Lower leg skin (tissue), 4 donors: ENCODE measurements around the gene CYFIP2. TPM values are rescaled to one million over a fixed set of nuclear protein-coding genes. Genes with fewer than 3 reads are reported as not detected.
"Not testable (repeated sequence)": the region's sequence is repeated elsewhere in the genome, so short reads cannot be mapped to it uniquely, and the experiment has no call there.

Experiments
- DNase-seq, 2 donors: peaks; one replicate each; pipeline ENCODE4 v3.0.0-alpha.2; 2019; ENCODE audit warnings: low spot score in 2 of 2
- H3K4me3 ChIP-seq: fragments of 200-600 bp; sonication (generic); 2 replicates; pipeline ENCODE4 v1.5.1; 2017; ENCODE audit warnings: mild to moderate bottlenecking, low read depth; ENCODE audit not compliant: poor library complexity, severe bottlenecking
- POLR2A ChIP-seq, 2 donors: fragments of 450-650 bp; IDR thresholded peaks; one replicate each; pipeline ENCODE4 v1.6.1; 2016 to 2017; ENCODE audit warnings: antibody characterized with exemption in 2 of 2, mild to moderate bottlenecking in 1 of 2, moderate library complexity in 1 of 2
- WGBS, 2 donors: methylation state at CpG; one replicate each; pipeline ENCODE4 v1.1.5; 2018; 5-methylcytosine and 5-hydroxymethylcytosine counted together
- intact Hi-C: fragments of 100-400 bp; cut with DNase I; formaldehyde crosslinking; loops from one replicate; pipeline ENCODE4 v1.15.0; 2023; ENCODE audit warnings: low total_unique reads
- total RNA-seq, 4 donors: library from RNA; depleted of rRNA; stranded (reverse); fragments of >200 nt; gene quantifications; one replicate each; pipeline ENCODE4 v1.1.0, GENCODE V29; 2016
- TF ChIP-seq, protein P1 (sequence below), 3 donors: fragments of 450-650 bp; IDR thresholded peaks; one replicate each; pipeline ENCODE4 v1.5.1; 2016; ENCODE audit warnings: antibody characterized with exemption in 3 of 3, mild to moderate bottlenecking in 3 of 3, moderate library complexity in 2 of 3

Gene CYFIP2
- total RNA-seq, 4 donors from 2014 or later, result 3.2 to 16.2 (median 7.0) TPM

DNA sequence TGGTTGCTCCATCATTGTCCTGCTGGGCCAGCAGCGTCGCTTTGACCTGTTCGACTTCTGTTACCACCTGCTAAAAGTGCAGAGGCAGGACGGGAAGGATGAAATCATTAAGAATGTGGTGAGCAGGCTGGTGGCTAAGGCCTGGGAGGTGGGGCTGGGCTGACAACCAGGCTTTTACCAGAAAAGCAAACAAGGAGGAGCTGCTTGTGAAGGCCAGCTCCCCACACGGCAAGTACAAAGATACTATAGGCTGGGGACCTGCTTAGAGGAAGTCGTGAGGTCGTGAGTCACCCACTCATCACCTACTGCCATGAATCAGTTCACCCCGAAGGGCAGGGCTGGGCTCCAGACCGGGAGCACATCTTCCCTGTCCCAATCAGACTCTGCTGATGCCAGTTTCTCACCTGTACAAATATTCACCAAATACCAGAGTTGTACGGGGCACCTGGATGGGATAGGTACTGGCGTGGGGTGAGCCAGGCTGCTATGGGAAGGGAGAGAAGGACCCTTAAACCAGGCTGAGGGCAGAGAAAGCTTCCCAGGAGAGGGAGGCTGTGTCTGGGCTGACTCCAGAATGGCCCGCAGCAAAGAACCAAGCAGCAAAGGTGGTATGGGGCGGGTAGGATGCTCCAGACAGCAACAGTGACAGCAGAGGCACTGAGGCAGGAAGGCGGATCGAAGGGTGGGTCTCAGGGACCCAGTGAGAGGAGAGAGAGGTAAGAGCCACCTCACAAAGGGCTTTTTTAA lies 124.8 kb downstream of the CYFIP2 start:
- intact Hi-C loops, result no loop called here
- peak in 1 of 2 donors; percentile 32 for DNase-seq
- TF ChIP-seq, protein P1, sequence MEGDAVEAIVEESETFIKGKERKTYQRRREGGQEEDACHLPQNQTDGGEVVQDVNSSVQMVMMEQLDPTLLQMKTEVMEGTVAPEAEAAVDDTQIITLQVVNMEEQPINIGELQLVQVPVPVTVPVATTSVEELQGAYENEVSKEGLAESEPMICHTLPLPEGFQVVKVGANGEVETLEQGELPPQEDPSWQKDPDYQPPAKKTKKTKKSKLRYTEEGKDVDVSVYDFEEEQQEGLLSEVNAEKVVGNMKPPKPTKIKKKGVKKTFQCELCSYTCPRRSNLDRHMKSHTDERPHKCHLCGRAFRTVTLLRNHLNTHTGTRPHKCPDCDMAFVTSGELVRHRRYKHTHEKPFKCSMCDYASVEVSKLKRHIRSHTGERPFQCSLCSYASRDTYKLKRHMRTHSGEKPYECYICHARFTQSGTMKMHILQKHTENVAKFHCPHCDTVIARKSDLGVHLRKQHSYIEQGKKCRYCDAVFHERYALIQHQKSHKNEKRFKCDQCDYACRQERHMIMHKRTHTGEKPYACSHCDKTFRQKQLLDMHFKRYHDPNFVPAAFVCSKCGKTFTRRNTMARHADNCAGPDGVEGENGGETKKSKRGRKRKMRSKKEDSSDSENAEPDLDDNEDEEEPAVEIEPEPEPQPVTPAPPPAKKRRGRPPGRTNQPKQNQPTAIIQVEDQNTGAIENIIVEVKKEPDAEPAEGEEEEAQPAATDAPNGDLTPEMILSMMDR (IDR thresholded peaks at IDR 0.05), result no peak
- no peak for TF ChIP-seq POLR2A (IDR thresholded peaks at IDR 0.05)
- H3K4me3 ChIP-seq, result no peak overlapping the region
- WGBS, 2 donors, result 49 to 50% methylated on average over 15 of the region's 15 CpGs

DNA sequence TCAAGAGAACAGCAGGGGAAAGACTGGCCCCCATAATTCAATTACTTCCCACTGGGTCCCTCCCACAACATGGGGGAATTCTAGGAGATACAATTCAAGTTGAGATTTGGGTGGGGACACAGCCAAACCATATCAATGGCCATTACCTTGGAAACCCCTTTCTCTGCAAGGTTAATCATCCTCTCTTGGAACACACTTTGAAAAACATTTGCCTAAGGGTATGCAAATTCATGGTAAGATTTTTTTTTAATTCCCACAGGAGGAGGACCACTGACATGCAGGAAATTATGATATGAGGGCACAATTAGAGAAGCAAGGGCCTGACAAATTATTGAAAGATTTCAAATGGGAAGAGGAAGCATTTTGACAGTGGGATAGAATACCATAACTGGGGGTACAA lies 132.4 kb downstream of the CYFIP2 start:
- no peak for TF ChIP-seq POLR2A (IDR thresholded peaks at IDR 0.05)
- TF ChIP-seq, protein P1 (IDR thresholded peaks at IDR 0.05), result no peak
- intact Hi-C loops, result no loop called here
- no peak overlapping the region for H3K4me3 ChIP-seq
- no peak for DNase-seq

DNA sequence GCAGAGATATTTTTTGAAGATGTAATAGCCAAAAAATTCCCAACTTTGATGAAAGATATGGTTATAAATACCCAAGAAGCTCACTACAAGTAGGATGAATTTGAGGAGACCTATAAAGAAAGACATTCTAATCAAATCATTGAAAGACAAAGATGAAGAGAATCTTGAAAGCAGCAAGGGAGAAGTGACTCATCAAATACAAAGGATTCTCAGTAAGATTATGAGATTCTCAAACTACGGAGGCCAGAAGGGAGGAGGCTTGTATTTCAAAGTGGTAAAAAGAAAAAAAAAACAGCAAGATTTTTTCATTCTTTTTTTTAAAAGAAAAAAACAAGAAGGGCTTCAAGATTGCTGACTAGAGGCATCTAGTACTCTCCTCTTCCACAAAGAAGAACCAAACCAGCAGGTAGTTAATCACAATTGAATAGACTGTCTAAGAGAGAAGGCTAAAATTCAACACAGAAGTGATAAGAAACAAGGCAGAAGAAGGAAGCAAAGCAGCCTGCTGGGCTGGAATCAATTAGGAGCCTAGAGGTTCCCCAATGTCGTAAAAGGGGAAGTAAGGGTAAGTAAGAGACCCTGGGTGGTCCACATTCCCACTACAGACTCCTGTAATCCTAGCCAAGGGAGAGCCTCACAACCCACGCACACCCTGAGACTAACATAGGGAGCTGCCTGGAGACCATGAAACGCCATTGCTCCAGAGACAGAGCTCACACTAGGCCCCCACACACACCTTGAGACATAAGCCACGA lies 135.0 kb downstream of the CYFIP2 start:
- 59 to 67% methylated on average over 5 of the region's 5 CpGs for WGBS, 2 donors
- DNase-seq, result no peak
- TF ChIP-seq, protein P1 (IDR thresholded peaks at IDR 0.05), result no peak
- no peak for TF ChIP-seq POLR2A (IDR thresholded peaks at IDR 0.05)
- no peak overlapping the region for H3K4me3 ChIP-seq
- intact Hi-C loops, result no loop called here

DNA sequence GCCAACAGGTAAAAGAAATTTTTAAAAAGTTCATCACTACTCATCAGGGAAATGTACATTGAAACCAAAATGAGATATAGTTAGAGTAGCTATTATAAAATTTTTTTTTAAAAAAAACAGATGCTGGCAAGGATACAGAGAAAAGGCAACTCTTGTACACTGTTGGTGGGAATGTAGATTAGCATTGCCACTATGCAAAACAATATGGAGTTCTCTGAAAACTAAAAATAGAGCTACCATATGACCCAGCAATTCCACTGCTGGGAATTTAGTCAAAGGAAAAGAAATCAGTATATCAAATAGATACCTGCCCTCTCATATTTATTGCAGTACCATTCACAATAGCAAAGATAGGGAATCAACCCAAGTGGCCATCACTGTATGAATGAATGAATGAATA lies 149.9 kb downstream of the CYFIP2 start:
- TF ChIP-seq POLR2A (IDR thresholded peaks at IDR 0.05), result no peak
- TF ChIP-seq, protein P1 (IDR thresholded peaks at IDR 0.05), result no peak
- no peak overlapping the region for H3K4me3 ChIP-seq
- DNase-seq, result no peak
- intact Hi-C loops, result no loop called here

DNA sequence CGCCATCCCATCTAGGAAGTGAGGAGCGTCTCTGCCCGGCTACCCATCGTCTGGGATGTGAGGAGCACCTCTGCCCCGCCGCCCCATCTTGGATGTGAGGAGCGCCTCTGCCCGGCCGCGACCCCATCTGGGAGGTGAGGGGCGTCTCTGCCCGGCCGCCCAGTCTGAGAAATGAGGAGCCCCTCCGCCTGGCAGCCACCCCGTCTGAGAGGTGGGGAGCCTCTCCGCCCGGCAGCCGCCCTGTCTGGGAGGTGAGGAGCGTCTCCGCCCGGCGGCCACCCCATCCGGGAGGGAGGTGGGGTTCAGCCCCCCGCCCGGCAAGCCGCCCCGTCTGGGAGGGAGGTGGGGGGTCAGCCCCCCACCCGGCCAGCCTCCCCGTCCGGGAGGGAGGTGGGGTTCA lies 153.6 kb downstream of the CYFIP2 start:
- DNase-seq, H3K4me3 ChIP-seq, intact Hi-C loops: not testable (repeated sequence)
- 95 to 97% methylated on average over 14 to 22 of the region's 30 CpGs for WGBS, 2 donors

DNA sequence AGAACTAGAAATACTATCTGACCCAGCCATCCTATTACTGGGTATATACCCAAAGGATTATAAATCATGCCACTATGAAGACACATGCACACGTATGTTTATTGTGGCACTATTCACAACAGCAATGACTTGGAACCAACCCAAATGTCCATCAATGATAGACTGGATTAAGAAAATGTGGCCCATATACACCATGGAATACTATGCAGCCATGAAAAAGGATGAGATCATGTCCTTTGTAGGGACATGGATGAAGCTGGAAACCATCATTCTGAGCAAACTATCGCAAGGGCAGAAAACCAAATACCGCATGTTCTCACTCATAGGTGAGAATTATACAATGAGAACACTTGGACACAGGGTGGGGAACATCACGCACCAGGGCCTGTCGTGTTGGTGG lies 164.0 kb downstream of the CYFIP2 start:
- H3K4me3 ChIP-seq, DNase-seq: not testable (repeated sequence)
- 96 to 97% methylated on average over 5 of the region's 5 CpGs for WGBS, 2 donors
- intact Hi-C loops, result loop anchor here (5.0 kb wide), 1 partner anchor 47 kb away; no protein-coding TSS in a partner anchor
